ENCODE results near the gene KCNQ1OT1. TPM values are rescaled to one million over a fixed set of nuclear protein-coding genes. Genes with fewer than 3 reads are reported as not detected.

The KCNQ1OT1 gene
- total and polyA plus RNA-seq, 2 of the 4 experiments (the other 2 are of a cell fraction) = 0.14 to 2.0 TPM

- WGBS, 2 experiments (ENCODE audit: extremely low coverage in 2 of 2, insufficient read length in 1 of 2) = no CpG with 5 or more reads among the region's 1 CpG
- no TSS peak for BruUV-seq (replicated peaks)
- Histone ChIP-seq H3K4me2 (ENCODE audit: low read depth, low read length) (no peak overlapping the region), H3K79me1 (ENCODE audit: low read depth in 1 of 2, low read length in 2 of 2) (no peaks in the 10 kb centered on the region), H2AK5ac (ENCODE audit: low read depth, low read length) (no peak overlapping the region), H2BK120ac (ENCODE audit: low read depth, low read length) (no peak overlapping the region), H3K14ac (replicated peaks; ENCODE audit: low read depth, low read length) (no peak overlapping the region), H2AFZ (replicated peaks; ENCODE audit: low read length, poor library complexity) (no peak overlapping the region), H2BK5ac (ENCODE audit: low read depth, low read length, poor library complexity, severe bottlenecking) (no peak overlapping the region), H3K9me1 (ENCODE audit: insufficient read depth, low read length) (no peaks in the 10 kb centered on the region), H3K4ac (ENCODE audit: low read depth, low read length) (no peak overlapping the region), H3K23ac (ENCODE audit: low read depth, low read length) (no peak overlapping the region), H3K9ac (ENCODE audit: low read depth, low read length) (no peak overlapping the region), H3K18ac (ENCODE audit: low read depth, low read length) (no peak overlapping the region), H4K8ac (ENCODE audit: low read depth in 2 of 2, low read length in 2 of 2) (no peak overlapping the region), H4K91ac (ENCODE audit: insufficient read depth, low read depth, low read length) (no peak overlapping the region), H3K56ac (ENCODE audit: extremely low read depth, insufficient read depth, low read length) (no peak overlapping the region), H3K27me3 (ENCODE audit: control insufficient read depth, insufficient read depth, low read length) (peaks cover 22% of the 10 kb centered on the region; the same call in 1 of the 2 replicates), H3K27ac (ENCODE audit: insufficient read depth, low read length) (no peak overlapping the region), H3K9me3 (ENCODE audit: control insufficient read depth, insufficient read depth, low read length) (peaks cover 7% of the 10 kb centered on the region), H4K5ac (ENCODE audit: low read depth, low read length) (no peak overlapping the region), H2BK15ac (ENCODE audit: low read depth, low read length) (no peak overlapping the region), H3K4me3 (ENCODE audit: insufficient read depth, low read depth, low read length) (no peak overlapping the region), H3K36me3 (ENCODE audit: control insufficient read depth, insufficient read depth, low read length) (no peaks in the 10 kb centered on the region), H2BK20ac (ENCODE audit: low read depth, low read length) (no peak overlapping the region), H4K20me1 (ENCODE audit: insufficient read depth, low read length) (no peaks in the 10 kb centered on the region), H2AK9ac (replicated peaks; ENCODE audit: low read depth, low read length, poor library complexity) (no peak overlapping the region), H3K4me1 (ENCODE audit: control insufficient read depth, insufficient read depth, low read length) (no peaks in the 10 kb centered on the region)
- intact Hi-C loops (cut with micrococcal nuclease) = no loop called here
- TF ChIP-seq RFX5 (IDR thresholded peaks at IDR 0.05; ENCODE audit: low read depth, low read length) (no peak), USF2 (IDR thresholded peaks at IDR 0.05; ENCODE audit: low read depth, low read length) (no peak), SMC3 (IDR thresholded peaks at IDR 0.05; ENCODE audit: low read depth, low read length) (no peak), FOS (IDR thresholded peaks at IDR 0.05; ENCODE audit: low read depth, low read length) (no peak), BHLHE40 (IDR thresholded peaks at IDR 0.05; ENCODE audit: low read depth, low read length) (no peak), CTCF (conservative IDR thresholded peaks at IDR 0.05; ENCODE audit: low read depth, low read length) (no peak), MAFK (IDR thresholded peaks at IDR 0.05; ENCODE audit: low read depth, low read length) (no peak), MAZ (IDR thresholded peaks at IDR 0.05; ENCODE audit: borderline replicate concordance, low read depth, low read length) (no peak), ELK1 (IDR thresholded peaks at IDR 0.05; ENCODE audit: borderline replicate concordance, low read depth, low read length) (no peak), MXI1 (IDR thresholded peaks at IDR 0.05; ENCODE audit: borderline replicate concordance, low read depth, low read length) (no peak), RCOR1 (IDR thresholded peaks at IDR 0.05; ENCODE audit: insufficient replicate concordance, low read length) (no peak), NFE2L2 (IDR thresholded peaks at IDR 0.05; ENCODE audit: low read depth, low read length) (no peak)
- POLR2A ChIA-PET (ENCODE audit: unreplicated experiment) = interaction anchor here (0.6 kb wide), 1 partner anchor 15 kb away, joined by 3 read pairs; no protein-coding TSS in a partner anchor
- dilution Hi-C loops (cut with HindIII; ENCODE audit: low sequenced_read_pairs, unreplicated experiment) = no loop called here
- ATAC-seq (ENCODE audit: low read depth) (no peak), DNase-seq (no peak)
- CTCF ChIA-PET = no interaction called here
- in situ Hi-C loops (cut with MboI; ENCODE audit: low sequenced_read_pairs) = no loop called here
Observed at GRCh38 chr11:2594267-2594666, 105.5 kb downstream of the KCNQ1OT1 start.
